ENCODE measurements around the gene FHOD1.

FHOD1 gene

GRCh38 chr16:67247192-67248072 lies at the start of gene FHOD1:
FHOD1 (minus strand) TSS chr16:67247481; CDS start chr16:67247410, 71 bp downstream.
- DNase-seq, result peak; percentile 13

GRCh38 chr16:67296420-67296819 lies 49.1 kb upstream of the FHOD1 start:
- no peak for DNase-seq

DNA sequence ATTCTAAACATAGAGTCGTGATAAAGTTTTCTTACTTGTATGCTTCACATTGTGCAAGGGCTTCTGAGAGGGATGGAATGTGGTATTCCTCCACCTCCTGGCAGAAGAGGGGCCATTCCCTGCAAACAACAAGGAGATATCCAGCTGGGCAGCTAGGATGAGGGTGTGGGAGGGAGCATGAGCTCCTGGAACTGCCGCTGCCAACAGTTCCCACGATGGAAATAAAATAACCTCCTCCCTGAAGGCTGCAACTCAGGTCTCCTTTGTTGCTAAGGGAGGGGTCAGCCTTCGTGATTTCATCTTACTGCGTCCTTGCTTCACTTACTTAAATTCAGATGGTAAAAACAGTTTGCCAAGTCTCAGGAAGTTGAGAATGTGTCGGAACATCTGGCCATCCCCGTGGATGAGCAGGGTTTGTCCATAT lies 47.7 kb upstream of the FHOD1 start:
- no peak for DNase-seq

DNA sequence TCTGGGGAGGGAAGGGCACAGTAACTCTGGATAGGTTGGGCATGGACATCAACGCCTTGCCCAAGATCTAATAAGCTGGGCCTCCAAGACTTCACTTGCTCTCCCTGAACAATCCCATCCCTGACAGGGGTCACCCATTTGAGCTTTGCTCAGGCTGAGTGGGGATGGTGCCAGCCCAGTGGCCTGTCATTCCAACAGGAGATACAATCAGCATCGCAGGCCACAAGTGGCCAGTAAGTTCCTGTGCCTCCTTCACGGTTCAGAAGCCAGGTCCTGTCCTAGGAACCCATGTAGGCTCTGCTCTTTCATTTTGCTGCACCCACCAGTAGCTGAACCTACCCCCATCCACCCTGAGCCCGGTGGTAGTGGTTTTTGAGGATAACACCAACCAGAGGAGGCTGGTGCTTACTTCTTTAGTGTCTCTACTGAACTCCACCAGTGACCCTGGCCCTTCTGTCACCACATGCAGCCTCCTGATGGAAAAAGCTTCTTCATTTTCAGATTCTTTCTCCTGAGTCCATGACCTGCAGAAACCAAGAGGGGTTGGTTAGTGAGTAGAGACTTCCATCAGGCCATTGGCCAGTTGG lies 47.0 kb upstream of the FHOD1 start:
- DNase-seq, result no peak

GRCh38 chr16:67291461-67291860 lies 44.2 kb upstream of the FHOD1 start:
- DNase-seq, result no peak

DNA sequence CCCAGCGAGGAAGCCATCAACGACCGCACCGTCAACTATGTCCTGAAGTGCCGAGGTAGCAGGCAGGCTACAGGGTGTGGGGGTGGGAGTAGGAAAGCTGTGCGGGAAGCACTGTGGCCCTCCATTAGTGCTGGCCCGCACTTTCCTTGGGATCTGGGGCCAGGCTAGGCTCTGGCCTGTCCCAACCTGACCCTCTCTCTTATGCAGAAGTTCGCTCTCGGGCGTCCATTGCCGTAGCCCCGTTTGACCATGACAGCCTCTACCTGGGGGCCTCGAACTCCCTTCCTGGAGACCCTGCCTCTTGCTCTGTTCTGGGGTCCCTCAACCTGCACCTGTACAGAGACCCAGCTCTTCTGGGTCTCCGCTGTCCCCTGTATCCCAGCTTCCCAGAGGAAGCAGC lies 40.7 kb upstream of the FHOD1 start:
- no peak for DNase-seq

- no peak for DNase-seq
Measured at GRCh38 chr16:67286441-67287235, 39.4 kb upstream of the FHOD1 start.

GRCh38 chr16:67284699-67285646 lies 37.7 kb upstream of the FHOD1 start:
- no peak for DNase-seq

DNA sequence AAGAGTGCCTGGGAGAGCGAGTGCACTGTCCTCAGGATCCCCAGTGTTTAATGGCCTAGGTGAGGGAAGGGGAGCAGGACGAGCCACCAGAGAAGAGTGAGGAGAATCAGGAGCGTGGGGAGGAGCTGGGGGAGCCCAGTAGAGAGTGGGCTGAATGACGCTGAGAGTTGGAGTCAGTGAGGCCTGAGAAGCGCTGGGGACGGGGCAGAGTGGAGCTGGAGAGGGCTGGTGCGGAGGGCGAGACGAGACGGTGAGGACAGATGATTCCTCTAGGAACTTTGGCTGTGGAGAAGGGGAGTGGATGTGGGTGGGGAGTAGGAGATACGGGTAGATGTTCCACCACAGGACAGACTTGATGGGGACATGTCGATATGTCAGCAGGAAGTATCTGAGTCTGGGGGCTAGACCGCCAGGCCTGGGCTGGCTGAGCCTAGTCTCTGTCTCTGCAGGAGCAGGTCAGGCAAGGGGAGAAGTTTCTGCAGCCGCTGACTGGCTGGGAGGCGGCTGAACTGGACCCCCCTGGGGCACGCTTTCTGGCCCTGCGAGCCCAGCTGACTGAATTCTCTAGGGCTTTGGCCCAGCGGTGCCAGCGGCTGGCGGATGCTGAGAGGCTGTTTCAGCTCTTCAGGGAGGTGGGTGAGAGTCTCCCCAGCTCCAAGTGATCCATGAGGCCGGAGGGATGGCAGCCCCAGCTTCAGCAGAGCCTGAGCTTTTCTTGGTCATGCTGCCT lies 36.7 kb upstream of the FHOD1 start:
- no peak for DNase-seq

- DNase-seq, result no peak
Measured at GRCh38 chr16:67283039-67283825, 36.0 kb upstream of the FHOD1 start.

DNA sequence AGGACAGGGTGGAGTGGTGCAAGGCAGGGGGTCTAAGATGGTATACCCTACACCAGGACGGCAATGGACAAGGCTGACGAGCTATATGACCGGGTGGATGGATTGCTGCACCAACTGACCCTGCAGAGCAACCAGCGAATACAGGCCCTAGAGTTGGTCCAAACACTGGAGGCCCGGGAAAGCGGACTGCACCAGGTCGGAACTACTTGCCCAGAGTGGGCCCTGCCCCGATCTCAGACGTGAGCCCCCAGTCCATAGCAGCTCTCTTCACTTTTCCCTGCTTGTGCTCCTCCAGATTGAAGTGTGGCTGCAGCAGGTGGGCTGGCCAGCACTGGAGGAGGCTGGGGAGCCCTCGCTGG lies 35.1 kb upstream of the FHOD1 start:
- DNase-seq, result no peak

DNA sequence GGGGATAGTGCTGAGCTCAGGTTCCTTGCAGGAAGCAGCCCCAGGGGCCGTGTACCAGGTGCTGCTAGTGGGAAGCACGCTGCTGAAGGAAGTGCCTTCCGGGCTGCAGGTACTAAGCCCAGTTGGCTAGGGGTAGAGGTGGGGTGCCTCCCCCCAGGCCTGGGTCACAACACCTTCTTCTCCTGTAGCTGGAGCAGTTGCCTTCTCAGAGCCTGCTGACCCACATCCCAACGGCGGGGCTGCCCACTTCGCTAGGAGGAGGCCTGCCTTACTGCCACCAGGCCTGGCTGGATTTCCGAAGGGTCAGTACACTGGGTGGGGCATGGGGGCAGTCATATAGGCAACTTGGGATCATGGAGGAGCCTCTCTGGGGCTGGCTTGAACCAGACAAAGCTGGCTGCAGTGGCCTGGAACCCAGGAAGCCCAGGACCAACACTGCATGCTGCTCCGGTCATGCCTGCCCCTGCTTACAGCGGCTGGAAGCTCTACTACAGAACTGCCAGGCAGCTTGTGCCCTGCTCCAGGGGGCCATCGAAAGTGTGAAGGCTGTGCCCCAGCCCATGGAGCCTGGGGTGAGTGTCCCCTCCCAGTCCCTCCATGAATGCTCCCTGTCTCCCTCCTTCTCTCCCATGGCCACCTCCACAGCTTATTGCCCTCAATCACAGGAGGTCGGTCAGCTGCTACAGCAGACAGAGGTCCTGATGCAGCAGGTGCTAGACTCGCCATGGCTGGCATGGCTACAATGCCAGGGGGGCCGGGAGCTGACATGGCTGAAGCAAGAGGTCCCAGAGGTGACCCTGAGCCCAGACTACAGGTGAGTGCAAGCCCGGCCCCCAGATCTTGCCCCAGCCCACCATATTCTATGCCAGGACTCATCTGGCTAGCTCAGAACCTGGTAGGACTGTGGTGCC lies 34.5 kb upstream of the FHOD1 start:
- DNase-seq, result no peak

DNA sequence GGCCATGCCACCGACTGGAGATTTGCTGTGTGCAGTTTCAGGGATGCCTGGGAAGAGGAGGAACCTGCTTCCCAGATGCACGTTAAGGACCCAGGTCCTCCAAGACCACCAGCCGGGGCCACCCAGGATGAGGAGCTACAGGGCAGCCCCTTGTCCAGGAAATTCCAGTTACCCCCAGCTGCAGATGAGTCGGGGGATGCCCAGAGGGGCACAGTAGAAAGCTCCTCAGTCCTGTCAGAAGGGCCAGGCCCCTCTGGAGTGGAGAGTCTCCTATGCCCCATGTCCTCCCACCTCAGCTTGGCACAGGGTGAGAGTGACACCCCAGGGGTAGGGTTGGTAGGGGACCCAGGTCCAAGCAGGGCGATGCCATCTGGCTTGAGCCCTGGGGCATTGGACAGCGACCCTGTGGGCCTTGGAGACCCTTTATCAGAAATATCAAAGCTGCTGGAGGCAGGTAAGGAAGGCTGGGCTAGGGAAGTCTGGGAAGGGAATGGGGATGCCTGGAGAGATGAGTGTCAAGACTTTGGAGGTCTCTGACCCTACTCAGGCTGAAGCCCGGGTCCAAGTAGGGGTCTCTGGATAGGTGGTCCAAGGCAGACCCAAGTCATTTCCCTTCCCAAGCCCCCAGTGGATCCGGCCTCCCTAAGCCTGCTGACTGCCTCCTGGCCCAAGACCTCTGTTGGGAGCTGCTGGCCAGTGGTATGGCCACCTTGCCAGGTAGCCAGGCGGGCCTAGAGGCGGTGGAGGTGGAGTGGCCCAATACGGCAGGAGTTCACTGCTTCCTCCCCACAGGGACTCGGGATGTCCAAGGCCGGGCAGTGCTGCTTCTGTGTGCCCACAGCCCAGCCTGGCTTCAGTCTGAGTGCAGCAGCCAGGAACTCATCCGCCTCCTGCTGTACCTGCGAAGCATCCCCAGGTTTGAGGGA lies 33.1 kb upstream of the FHOD1 start:
- no peak for DNase-seq

- no peak for DNase-seq
Measured at GRCh38 chr16:67279296-67280089, 32.2 kb upstream of the FHOD1 start, which contains the start of gene PLEKHG4. PLEKHG4 (plus strand) TSS chr16:67279532; CDS start chr16:67280045, 513 bp downstream.

GRCh38 chr16:67278773-67279295 lies 31.6 kb upstream of the FHOD1 start:
- DNase-seq, result no peak

GRCh38 chr16:67277999-67278772 lies 30.9 kb upstream of the FHOD1 start:
- no peak for DNase-seq
